ENCODE measurements around the gene MEGF8. TPM values are rescaled to one million over a fixed set of nuclear protein-coding genes. Genes with fewer than 3 reads are reported as not detected.

MEGF8 gene
- polyA plus RNA-seq, 1 donor from 2014 or later, result 21.5 TPM

DNA sequence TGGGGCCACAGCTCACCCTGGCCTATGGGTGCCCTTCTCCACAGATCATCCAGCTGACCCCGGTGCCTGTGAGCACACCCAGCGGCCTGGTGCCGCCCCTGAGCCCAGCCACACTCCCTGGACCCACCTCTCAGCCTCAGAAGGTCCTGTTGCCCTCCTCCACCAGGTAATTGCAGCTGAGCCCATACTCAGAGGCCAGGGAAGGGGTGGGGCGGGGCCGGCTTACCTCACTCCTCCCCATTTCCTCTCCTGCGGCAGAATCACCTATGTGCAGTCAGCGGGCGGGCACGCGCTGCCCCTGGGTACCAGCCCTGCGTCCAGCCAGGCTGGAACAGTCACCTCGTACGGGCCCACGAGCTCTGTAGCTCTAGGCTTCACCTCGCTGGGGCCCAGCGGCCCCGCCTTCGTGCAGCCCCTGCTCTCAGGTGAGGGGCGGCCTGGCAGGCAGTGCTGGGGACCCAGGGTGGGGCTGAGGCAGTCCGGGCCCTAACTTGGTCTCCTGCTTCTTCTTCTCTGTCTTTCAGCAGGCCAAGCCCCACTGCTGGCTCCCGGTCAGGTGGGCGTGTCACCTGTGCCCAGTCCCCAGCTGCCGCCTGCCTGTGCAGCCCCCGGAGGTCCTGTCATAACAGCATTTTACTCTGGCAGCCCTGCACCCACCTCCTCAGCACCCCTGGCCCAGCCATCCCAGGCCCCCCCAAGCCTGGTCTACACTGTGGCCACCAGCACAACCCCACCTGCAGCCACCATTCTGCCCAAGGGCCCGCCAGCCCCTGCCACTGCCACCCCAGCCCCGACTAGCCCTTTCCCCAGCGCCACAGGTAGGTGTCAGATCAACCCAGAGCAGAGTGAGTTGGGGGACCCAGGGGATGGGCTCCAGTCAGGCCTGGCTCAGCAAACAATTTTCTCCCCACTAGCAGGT is 33.1 kb upstream of the MEGF8 start:
- Histone ChIP-seq H3K9me3 (ENCODE audit: low read length) (no peaks in the 10 kb centered on the region), H3K9me2 (ENCODE audit: insufficient read depth, low read length) (no peaks in the 10 kb centered on the region), H3F3A (ENCODE audit: insufficient read depth, low read length, poor library complexity, severe bottlenecking) (no peaks in the 10 kb centered on the region), H2AFZ (ENCODE audit: low read depth, low read length) (no peak overlapping the region), H3K79me2 (replicated peaks; ENCODE audit: insufficient read depth, low read length) (no peaks in the 10 kb centered on the region), H3K4me3 (ENCODE audit: low read length) (no peak overlapping the region), H3K27me3 (ENCODE audit: insufficient read depth, low read depth, low read length) (no peaks in the 10 kb centered on the region), H3K4me2 (ENCODE audit: low read length) (no peak overlapping the region), H3K27ac (ENCODE audit: low read length) (no peak overlapping the region), H3K9ac (ENCODE audit: low read length) (no peak overlapping the region), H3K36me3 (ENCODE audit: insufficient read depth, low read length) (peaks cover 6% of the 10 kb centered on the region), H4K20me1 (ENCODE audit: insufficient read depth) (peaks cover 14% of the 10 kb centered on the region)
- TF ChIP-seq MXI1 (conservative IDR thresholded peaks at IDR 0.05; ENCODE audit: poor library complexity, severe bottlenecking) (no peak), EZH2 (IDR thresholded peaks at IDR 0.05; ENCODE audit: borderline replicate concordance, insufficient read depth, low read length, poor library complexity, severe bottlenecking) (no peak), TAF1 (IDR thresholded peaks at IDR 0.05; ENCODE audit: low read depth) (no peak), EP300 (conservative IDR thresholded peaks at IDR 0.05; ENCODE audit: poor library complexity, severe bottlenecking) (no peak), POLR2AphosphoS5 (IDR thresholded peaks at IDR 0.05) (no peak), SMC3 (conservative IDR thresholded peaks at IDR 0.05; ENCODE audit: poor library complexity) (no peak), RAD21 (conservative IDR thresholded peaks at IDR 0.05) (no peak)
- TF ChIP-seq, protein P1, sequence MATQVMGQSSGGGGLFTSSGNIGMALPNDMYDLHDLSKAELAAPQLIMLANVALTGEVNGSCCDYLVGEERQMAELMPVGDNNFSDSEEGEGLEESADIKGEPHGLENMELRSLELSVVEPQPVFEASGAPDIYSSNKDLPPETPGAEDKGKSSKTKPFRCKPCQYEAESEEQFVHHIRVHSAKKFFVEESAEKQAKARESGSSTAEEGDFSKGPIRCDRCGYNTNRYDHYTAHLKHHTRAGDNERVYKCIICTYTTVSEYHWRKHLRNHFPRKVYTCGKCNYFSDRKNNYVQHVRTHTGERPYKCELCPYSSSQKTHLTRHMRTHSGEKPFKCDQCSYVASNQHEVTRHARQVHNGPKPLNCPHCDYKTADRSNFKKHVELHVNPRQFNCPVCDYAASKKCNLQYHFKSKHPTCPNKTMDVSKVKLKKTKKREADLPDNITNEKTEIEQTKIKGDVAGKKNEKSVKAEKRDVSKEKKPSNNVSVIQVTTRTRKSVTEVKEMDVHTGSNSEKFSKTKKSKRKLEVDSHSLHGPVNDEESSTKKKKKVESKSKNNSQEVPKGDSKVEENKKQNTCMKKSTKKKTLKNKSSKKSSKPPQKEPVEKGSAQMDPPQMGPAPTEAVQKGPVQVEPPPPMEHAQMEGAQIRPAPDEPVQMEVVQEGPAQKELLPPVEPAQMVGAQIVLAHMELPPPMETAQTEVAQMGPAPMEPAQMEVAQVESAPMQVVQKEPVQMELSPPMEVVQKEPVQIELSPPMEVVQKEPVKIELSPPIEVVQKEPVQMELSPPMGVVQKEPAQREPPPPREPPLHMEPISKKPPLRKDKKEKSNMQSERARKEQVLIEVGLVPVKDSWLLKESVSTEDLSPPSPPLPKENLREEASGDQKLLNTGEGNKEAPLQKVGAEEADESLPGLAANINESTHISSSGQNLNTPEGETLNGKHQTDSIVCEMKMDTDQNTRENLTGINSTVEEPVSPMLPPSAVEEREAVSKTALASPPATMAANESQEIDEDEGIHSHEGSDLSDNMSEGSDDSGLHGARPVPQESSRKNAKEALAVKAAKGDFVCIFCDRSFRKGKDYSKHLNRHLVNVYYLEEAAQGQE (IDR thresholded peaks at IDR 0.05; ENCODE audit: borderline replicate concordance), result no peak
- TF ChIP-seq, protein P2, sequence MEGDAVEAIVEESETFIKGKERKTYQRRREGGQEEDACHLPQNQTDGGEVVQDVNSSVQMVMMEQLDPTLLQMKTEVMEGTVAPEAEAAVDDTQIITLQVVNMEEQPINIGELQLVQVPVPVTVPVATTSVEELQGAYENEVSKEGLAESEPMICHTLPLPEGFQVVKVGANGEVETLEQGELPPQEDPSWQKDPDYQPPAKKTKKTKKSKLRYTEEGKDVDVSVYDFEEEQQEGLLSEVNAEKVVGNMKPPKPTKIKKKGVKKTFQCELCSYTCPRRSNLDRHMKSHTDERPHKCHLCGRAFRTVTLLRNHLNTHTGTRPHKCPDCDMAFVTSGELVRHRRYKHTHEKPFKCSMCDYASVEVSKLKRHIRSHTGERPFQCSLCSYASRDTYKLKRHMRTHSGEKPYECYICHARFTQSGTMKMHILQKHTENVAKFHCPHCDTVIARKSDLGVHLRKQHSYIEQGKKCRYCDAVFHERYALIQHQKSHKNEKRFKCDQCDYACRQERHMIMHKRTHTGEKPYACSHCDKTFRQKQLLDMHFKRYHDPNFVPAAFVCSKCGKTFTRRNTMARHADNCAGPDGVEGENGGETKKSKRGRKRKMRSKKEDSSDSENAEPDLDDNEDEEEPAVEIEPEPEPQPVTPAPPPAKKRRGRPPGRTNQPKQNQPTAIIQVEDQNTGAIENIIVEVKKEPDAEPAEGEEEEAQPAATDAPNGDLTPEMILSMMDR (IDR thresholded peaks at IDR 0.05; ENCODE audit: poor library complexity, severe bottlenecking), result no peak

DNA sequence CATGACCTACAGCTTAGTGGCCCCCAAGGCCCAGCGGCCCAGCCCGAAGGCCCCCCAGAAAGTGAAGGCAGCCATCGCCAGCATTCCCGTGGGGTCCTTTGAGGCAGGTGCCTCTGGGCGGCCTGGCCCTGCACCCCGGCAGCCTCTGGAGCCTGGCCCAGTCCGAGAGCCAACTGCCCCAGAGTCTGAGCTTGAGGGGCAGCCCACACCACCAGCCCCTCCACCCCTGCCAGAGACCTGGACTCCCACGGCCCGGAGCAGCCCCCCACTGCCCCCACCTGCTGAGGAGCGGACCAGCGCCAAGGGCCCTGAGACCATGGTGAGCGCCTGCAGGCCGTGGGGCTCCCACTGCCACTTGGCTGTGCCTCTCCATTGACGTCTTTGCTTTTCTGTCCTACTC is 32.5 kb upstream of the MEGF8 start:
- H4K20me1 ChIP-seq (ENCODE audit: insufficient read depth), result peaks cover 14% of the 10 kb centered on the region

More for the DNA sequence above, 32.5 kb upstream of the MEGF8 start:
- H3K4me2 ChIP-seq (ENCODE audit: low read length), result no peak overlapping the region
- no peaks in the 10 kb centered on the region for H3K27me3 ChIP-seq (ENCODE audit: insufficient read depth, low read depth, low read length)
- H3F3A ChIP-seq (ENCODE audit: insufficient read depth, low read length, poor library complexity, severe bottlenecking), result no peaks in the 10 kb centered on the region
- H3K9me2 ChIP-seq (ENCODE audit: insufficient read depth, low read length), result no peaks in the 10 kb centered on the region
- TF ChIP-seq, protein P2 (IDR thresholded peaks at IDR 0.05; ENCODE audit: poor library complexity, severe bottlenecking), result no peak
- TF ChIP-seq RAD21 (conservative IDR thresholded peaks at IDR 0.05), result no peak
- no peak for TF ChIP-seq TAF1 (IDR thresholded peaks at IDR 0.05; ENCODE audit: low read depth)
- TF ChIP-seq, protein P1 (IDR thresholded peaks at IDR 0.05; ENCODE audit: borderline replicate concordance), result no peak
- no peak for TF ChIP-seq MXI1 (conservative IDR thresholded peaks at IDR 0.05; ENCODE audit: poor library complexity, severe bottlenecking)
- no peak for TF ChIP-seq EP300 (conservative IDR thresholded peaks at IDR 0.05; ENCODE audit: poor library complexity, severe bottlenecking)
- no peak for TF ChIP-seq SMC3 (conservative IDR thresholded peaks at IDR 0.05; ENCODE audit: poor library complexity)
- TF ChIP-seq EZH2 (IDR thresholded peaks at IDR 0.05; ENCODE audit: borderline replicate concordance, insufficient read depth, low read length, poor library complexity, severe bottlenecking), result no peak
- TF ChIP-seq POLR2AphosphoS5 (IDR thresholded peaks at IDR 0.05), result no peak
- no peak overlapping the region for H3K4me3 ChIP-seq (ENCODE audit: low read length)
- H3K36me3 ChIP-seq (ENCODE audit: insufficient read depth, low read length), result peaks cover 6% of the 10 kb centered on the region
- no peak overlapping the region for H3K9ac ChIP-seq (ENCODE audit: low read length)
- H3K27ac ChIP-seq (ENCODE audit: low read length), result no peak overlapping the region
- H3K79me2 ChIP-seq (replicated peaks; ENCODE audit: insufficient read depth, low read length), result no peaks in the 10 kb centered on the region
- no peaks in the 10 kb centered on the region for H3K9me3 ChIP-seq (ENCODE audit: low read length)
- no peak overlapping the region for H2AFZ ChIP-seq (ENCODE audit: low read depth, low read length)

Measured in neural cell (in vitro differentiated cells).